ENCODE data around the gene ETS1. TPM values are rescaled to one million over a fixed set of nuclear protein-coding genes. Genes with fewer than 3 reads are reported as not detected.

The ETS1 gene
- polyA plus RNA-seq, 1 donor (not counting 4 experiments of a cell fraction or from before 2014, with no cell fraction given): 41.0 TPM

DNA sequence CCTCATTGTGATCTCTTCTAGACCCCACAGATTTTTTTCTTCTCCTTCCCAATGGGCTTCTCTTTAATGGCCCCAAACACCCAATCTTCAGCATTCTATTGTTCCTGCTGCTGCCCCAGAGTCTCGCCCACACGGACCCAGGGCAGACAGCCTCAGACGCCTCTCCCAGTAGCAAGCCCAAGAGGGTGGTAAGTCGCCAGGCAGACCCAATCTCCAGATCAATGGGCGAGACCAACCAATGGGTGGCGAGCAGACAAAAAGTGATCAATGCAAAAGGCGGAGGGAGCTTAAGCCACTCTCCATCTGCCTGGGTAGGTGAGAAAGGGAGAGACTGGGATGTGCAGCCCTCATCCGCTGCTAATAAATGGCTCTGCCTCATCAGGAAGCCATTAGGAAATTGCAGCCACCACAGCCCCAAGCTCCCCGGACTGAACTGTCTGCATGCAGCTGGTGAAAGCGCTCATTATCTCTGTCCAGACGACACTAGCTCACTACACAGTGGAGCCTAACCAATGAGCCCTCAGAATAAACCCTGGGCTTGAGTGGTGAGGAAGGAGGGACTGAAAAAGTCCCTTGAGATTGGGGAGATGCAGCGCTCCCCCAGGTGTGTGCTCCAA is 81.8 kb downstream of the ETS1 start:
- Histone ChIP-seq H3K4me1 (ENCODE audit: control insufficient read depth, extremely low read depth, insufficient read depth, low read length) (peaks cover 86% of the 10 kb centered on the region), H3K9me1 (ENCODE audit: control insufficient read depth, extremely low read depth, insufficient read depth, low read length) (no peaks in the 10 kb centered on the region), H3K4me2 (ENCODE audit: control insufficient read depth, extremely low read depth, insufficient read depth, low read depth, low read length) (no peak overlapping the region), H3K9me3 (ENCODE audit: control insufficient read depth, low read depth, low read length) (no peaks in the 10 kb centered on the region), H3K9ac (ENCODE audit: control insufficient read depth, extremely low read depth, insufficient read depth, low read length) (no peak overlapping the region), H3K36me3 (ENCODE audit: control insufficient read depth in 2 of 2, extremely low read depth in 1 of 2, insufficient read depth in 2 of 2, low read length in 2 of 2) (peaks cover 6 to 30% of the 10 kb centered on the region in 2 experiments), H3K79me2 (ENCODE audit: control insufficient read depth, insufficient read depth, low read length) (peaks cover 89% of the 10 kb centered on the region), H4K20me1 (ENCODE audit: control insufficient read depth, extremely low read depth, insufficient read depth, low read length) (peaks cover 3% of the 10 kb centered on the region), H3K27ac (ENCODE audit: control insufficient read depth, insufficient read depth, low read length) (no peak overlapping the region), H3K27me3 (ENCODE audit: control insufficient read depth, extremely low read depth, insufficient read depth, low read length) (no peaks in the 10 kb centered on the region), H3K4me3 (ENCODE audit: control insufficient read depth in 2 of 3, extremely low read depth in 1 of 3, insufficient read depth in 2 of 3, low read depth in 1 of 3, low read length in 3 of 3) (no peak overlapping the region), H2AFZ (ENCODE audit: control insufficient read depth, low read length) (no peak overlapping the region)
- DNase-seq (ENCODE audit: low read depth, low spot score) (no peak), FAIRE-seq (no peak)
- dilution Hi-C loops (cut with MboI; ENCODE audit: extremely low pct_ligation_motif_present, low sequenced_read_pairs): loop anchor here (25.0 kb wide), 1 partner anchor 107 kb away; no protein-coding TSS in a partner anchor
- no peak for TF ChIP-seq EZH2 (IDR thresholded peaks at IDR 0.05; ENCODE audit: low read length)
- TF ChIP-seq, protein P1, sequence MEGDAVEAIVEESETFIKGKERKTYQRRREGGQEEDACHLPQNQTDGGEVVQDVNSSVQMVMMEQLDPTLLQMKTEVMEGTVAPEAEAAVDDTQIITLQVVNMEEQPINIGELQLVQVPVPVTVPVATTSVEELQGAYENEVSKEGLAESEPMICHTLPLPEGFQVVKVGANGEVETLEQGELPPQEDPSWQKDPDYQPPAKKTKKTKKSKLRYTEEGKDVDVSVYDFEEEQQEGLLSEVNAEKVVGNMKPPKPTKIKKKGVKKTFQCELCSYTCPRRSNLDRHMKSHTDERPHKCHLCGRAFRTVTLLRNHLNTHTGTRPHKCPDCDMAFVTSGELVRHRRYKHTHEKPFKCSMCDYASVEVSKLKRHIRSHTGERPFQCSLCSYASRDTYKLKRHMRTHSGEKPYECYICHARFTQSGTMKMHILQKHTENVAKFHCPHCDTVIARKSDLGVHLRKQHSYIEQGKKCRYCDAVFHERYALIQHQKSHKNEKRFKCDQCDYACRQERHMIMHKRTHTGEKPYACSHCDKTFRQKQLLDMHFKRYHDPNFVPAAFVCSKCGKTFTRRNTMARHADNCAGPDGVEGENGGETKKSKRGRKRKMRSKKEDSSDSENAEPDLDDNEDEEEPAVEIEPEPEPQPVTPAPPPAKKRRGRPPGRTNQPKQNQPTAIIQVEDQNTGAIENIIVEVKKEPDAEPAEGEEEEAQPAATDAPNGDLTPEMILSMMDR (optimal IDR thresholded peaks at IDR 0.05 in 1 of 3, IDR thresholded peaks at IDR 0.05 in 1 of 3, conservative IDR thresholded peaks at IDR 0.05 in 1 of 3; ENCODE audit: extremely low read depth in 1 of 3, insufficient read depth in 2 of 3, low read length in 3 of 3): no peak

DNA sequence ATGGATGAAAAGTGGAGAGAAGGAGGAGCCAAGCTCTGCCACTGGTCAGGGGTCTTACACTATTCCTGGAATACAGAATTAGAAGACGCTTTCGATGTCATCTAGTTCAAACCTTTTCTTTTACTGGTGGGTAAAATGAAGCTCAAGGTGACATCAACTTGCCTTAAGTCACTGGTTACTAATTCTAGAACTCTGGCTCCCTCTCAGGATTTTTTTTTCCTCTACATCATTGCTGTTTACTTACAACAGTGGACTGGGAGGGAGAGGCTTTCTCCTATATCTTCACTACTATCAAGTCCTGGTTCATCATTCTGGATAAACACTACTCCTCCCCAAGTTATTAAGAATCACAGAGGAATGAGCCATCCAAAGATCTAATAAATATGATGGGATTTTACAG is 82.9 kb downstream of the ETS1 start:
- no peaks in the 10 kb centered on the region for H3K9me3 ChIP-seq (ENCODE audit: control insufficient read depth, low read depth, low read length)
- no peak overlapping the region for H2AFZ ChIP-seq (ENCODE audit: control insufficient read depth, low read length)
- peaks cover 5% of the 10 kb centered on the region for H4K20me1 ChIP-seq (ENCODE audit: control insufficient read depth, extremely low read depth, insufficient read depth, low read length)
- peaks cover 6 to 35% of the 10 kb centered on the region in 2 experiments for H3K36me3 ChIP-seq (ENCODE audit: control insufficient read depth in 2 of 2, extremely low read depth in 1 of 2, insufficient read depth in 2 of 2, low read length in 2 of 2)
- TF ChIP-seq, protein P1 (optimal IDR thresholded peaks at IDR 0.05 in 1 of 3, IDR thresholded peaks at IDR 0.05 in 1 of 3, conservative IDR thresholded peaks at IDR 0.05 in 1 of 3; ENCODE audit: extremely low read depth in 1 of 3, insufficient read depth in 2 of 3, low read length in 3 of 3): no peak
- no peak for TF ChIP-seq EZH2 (IDR thresholded peaks at IDR 0.05; ENCODE audit: low read length)
- peaks cover 89% of the 10 kb centered on the region for H3K79me2 ChIP-seq (ENCODE audit: control insufficient read depth, insufficient read depth, low read length)
- no peak overlapping the region for H3K9ac ChIP-seq (ENCODE audit: control insufficient read depth, extremely low read depth, insufficient read depth, low read length)
- H3K27me3 ChIP-seq (ENCODE audit: control insufficient read depth, extremely low read depth, insufficient read depth, low read length): no peaks in the 10 kb centered on the region
- H3K27ac ChIP-seq (ENCODE audit: control insufficient read depth, insufficient read depth, low read length): peak overlapping the region; percentile 90
- H3K4me3 ChIP-seq (ENCODE audit: control insufficient read depth in 2 of 3, extremely low read depth in 1 of 3, insufficient read depth in 2 of 3, low read depth in 1 of 3, low read length in 3 of 3): no peak overlapping the region
- DNase-seq (ENCODE audit: low read depth, low spot score) (no peak), FAIRE-seq (no peak)
- H3K9me1 ChIP-seq (ENCODE audit: control insufficient read depth, extremely low read depth, insufficient read depth, low read length): no peaks in the 10 kb centered on the region
- H3K4me1 ChIP-seq (ENCODE audit: control insufficient read depth, extremely low read depth, insufficient read depth, low read length): peaks cover 76% of the 10 kb centered on the region
- dilution Hi-C loops (cut with MboI; ENCODE audit: extremely low pct_ligation_motif_present, low sequenced_read_pairs): loop anchor here (25.0 kb wide), 1 partner anchor 108 kb away; no protein-coding TSS in a partner anchor
- H3K4me2 ChIP-seq (ENCODE audit: control insufficient read depth, extremely low read depth, insufficient read depth, low read depth, low read length): no peak overlapping the region

All from keratinocyte (primary cell).